ENCODE data around the gene ENHO.
"Not testable (repeated sequence)": the region's sequence is repeated elsewhere in the genome, so short reads cannot be mapped to it uniquely, and the experiment has no call there.

The ENHO gene

DNA sequence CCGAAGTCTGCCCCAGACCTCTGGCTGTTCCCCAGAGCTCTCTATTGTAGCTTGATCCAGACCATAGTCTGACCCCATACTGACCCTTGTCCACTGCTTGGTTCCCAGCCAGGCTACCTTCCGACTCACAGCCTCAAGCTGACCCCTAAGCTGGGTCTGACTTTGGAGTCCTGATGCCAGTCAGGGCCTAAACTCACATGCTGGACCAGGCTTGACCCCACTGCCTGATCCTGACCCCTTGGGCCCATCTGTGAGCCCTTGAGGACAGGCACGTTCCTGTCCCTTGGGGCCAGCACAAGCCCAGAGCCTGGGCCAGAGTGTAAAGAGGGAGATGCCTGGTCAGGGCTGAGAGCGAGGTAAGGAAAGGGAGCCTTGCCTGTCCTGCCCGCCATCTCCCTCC is 32.7 kb upstream of the ENHO start:
- DNase-seq: peak; percentile 28

DNA sequence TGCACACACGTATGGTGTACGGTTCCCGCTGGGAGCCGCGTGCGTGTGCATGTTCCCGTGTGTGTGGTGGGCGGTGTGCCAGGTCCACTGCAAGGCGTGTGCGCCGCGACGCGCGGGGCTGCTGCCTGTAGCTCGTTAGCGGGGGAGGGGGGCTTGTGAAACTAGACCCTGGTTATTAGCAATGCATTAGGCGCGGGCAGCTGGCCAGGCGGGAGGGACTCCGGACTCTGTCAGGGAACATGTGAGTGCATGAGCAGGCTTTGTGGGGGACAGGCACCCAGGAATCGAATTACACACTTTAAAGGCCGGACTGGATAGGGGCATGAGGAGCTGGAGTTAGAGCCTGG is 32.2 kb upstream of the ENHO start:
- peak; percentile 77 for DNase-seq

DNA sequence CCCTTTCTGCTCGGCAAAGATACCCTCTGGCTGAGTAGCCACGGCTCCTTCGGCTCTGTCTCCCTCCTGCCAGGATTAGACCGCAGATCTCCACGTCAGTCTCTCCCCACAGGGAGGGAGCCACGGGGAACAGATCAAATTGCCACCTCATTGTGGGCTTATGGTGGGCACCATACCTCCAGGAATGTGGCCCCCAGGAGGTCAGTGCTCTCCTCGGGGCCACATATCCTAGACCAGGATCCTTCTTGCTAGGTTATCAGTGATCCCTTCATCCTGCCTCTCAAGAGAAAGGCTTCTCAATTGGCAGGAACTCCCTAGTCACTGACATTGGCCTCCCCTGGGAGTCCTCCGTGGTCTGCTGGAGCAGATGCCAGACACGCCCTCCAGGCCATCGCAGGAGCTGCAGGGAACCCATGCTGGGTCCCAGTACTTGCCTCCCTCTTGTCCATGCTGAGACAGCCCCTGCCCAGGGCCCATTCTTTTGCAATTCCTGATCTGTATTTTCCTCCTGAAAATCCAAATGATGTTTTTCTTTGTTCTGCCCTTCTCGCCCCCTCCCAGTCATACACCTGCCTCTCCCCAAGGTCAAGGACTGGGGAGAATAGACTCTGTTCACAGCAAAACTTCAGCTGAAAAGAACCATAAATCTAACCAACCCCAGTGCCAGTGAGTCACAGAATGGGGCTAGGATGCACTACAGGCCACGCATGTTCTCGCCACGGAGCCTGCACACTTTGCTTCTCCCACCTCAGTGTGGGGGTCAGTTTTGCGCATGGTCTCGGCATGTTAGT is 31.6 kb upstream of the ENHO start:
- peak; percentile 41 for DNase-seq

DNA sequence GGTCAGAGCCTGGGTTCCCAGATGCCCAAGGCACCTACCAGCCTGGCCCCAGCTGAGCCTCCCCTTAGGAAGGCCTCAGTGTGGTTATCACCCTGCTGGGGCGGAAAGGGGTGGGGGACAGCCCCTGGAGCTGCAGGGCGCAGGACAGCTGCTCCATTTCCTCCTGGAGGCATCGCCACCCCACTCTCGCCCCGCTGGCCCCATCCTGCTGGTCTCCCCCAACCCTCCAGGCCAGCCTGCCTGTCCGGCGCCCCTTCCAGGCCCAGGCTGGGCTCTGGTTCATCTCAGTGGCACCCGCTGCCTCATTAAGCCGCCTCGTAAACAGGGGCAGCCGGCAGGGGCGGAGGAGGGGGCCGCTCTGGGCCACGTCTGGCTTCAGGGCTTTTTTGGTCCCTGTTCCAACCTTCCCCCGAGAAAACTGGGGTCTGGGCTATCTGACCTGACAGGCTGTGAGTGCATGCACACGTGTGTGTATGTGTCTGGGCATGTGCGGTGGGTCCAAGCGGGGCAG is 30.8 kb upstream of the ENHO start:
- peak; percentile 16 for DNase-seq

DNA sequence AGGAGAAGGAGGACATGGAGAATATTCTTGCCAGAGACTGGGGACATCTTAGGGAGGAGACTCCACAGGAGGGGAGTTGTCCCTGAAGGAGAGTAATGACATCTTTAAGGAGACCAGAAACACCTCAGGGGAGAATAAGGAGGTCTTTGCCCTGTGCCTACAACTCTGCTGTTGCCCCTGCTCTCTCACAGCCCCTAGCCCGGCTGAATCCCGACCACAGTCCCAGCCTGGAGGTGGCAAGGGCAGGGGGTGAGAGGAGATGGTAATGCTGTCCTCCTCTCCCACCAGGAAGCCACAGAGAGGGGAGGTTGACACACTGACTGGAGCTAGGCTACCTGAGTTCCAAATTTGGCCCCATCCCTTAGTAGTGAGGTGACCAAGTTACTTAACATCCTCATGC is 30.2 kb upstream of the ENHO start:
- no peak for DNase-seq

DNA sequence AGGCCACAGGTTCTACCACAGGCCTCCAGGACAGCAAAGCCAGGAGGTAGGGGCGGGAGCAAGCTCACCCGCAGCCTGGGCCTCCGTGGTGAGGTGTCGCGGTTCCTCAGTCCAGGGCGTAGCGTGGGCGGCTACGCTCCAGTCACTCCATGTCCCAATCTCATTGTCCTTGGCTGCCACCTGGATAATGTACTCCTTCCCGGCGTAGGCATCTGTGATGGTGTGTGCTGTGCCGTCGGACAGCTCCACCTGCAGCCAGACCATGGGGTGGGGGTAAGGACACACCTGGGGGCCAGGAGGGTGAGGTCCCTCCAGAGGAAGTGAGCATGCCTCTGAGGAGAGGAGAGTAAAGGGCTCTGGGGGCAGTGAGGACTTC is 29.8 kb upstream of the ENHO start:
- DNase-seq: no peak

DNA sequence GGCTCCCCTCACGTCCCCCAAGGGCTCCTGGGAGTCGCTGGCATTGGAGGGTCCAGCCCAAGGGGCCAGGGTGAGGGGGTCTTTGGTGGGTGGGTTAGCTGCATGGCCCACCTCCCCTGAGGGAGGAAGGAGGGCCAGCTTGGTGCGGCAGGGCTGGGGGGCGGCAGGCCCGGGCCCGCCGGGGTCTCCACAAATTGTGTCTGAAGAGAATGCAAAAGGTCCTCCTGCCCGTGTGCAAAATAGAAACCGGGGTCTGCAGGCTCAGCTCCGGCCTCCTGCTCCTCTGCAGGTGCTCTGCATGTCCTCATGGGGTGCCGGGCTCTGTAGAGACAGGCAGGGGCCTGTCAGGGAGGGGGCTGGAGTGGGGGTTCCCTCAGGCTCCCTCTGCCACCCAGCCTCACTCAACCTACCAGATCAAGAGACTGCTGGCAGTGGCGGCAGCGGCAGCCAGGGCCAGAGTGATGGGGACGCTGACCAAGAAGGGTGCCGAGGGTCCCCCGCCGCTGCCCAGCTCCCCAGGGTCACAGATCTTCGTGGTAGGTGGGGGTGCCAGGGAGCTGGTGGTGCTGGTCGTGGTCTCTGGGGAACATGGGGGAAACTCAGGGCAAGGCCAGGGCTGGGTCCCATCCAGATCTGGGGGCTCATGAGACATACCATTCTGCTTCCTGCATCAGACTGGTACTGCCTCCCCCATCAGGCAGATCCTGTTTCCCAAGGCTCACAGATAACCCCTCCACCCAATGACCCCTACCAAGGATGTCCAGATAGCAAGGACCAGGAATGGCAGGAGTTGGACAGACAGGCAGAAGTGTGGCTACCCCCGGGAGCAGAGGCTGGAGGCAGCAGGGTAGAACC is 29.2 kb upstream of the ENHO start:
- DNase-seq: no peak

DNA sequence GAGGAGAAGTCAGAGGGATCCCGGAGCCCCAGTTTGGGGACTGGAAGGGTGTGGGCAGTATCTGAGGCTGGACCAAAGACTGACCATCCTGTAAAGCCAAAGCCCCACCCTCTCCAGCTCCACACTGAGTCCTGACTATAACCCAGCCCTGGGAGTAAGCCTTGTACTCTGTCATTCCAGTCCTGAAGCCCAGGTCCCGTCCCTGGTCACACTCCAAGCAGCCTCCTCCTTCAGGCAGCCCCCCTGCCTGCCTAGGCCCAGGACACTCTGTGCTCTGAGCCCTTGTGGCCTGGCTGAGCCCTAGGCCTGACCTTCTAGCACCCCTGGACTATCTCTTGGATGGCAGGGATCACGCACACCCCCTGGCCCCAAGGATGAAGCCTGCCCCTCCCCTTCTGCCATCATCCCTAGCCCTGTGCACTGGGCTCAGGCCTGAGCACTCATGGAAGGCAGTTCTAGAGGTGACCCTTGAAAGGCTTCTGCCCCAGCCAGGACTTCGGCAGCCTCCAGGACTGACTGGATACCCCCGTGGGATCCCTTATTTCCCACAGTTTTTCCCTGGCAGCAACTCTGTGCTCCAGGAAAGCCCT is 28.0 kb upstream of the ENHO start:
- peak; percentile 10 for DNase-seq

DNA sequence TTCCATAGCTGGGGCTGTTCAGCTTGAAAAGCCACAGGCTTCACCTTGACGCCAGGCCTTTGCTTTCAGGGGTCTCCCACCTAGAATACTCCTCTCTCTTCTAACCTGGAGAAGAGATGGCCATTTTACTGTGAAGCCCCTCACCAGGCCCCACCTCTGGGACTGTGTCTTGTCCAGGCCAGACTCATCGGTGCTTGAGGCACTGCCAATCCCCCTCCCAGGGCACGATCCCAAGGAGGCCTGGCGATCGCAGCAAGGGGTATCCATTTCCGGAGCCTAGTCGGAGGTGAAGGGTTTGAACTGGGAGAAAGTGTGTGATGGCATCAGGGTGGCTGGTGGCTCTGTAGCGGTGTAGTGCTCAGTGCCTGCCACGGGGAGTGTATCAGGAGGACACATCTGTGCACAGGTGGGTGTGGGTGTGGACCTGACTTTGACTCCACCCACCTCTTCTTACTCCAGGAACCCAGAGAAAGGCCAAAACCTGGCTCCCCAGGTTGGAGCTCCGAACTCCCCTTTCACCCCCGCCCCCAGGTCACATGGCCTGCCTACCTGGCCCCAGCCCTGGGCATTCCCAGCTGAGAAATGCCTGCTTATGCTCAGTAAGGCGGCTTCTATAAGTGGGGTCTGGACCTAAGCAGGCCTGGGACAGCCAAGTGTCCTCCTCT is 27.4 kb upstream of the ENHO start:
- DNase-seq: peak; percentile 13

DNA sequence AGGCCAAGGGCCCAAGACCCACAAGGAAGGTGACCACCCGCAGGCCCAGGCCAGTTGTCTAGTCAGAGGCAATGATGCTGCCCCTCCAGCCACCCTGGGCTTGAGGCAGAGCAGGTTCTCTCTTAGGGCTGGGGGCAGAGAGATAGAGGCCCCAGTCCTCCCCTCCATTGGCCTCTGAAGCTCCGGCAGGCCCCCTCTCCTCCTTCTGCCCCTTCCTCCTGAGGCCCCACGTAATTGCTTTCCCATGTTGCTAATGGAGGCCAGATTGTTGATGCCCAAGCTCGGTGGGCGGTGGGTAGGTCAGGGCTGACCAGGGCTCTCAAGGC is 26.6 kb upstream of the ENHO start:
- DNase-seq: peak; percentile 13

DNA sequence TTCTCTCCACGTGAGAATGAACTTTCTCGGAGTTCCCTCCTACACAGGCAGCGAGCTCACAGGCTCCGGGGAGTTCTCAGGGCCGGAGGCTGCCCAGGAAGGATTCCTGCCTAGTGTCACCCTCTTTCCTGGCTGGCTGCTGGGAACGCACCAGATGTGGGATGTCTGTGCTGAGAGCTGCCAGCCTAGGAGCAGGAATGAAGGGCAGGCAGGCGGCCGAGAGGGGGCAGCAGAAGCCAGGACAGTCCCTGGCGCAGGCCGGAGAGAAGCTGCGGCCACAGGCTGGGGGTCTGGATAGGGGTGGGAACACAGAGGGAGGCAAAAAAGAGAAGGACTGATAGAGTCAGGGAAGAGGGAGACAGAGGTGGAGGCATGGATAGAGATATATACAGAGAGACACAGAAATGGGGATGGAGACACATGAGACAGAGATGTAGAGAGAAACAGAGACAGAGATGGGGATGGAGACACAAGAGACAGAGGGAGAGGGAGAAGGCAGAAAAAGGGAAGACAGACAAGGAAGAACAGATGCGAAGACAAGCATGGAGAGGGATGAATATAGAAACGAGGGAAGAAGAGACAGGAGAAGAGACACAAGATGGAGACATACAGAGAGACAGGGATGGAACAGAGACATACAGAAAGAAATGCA is 25.3 kb upstream of the ENHO start:
- DNase-seq: peak; percentile 84

DNA sequence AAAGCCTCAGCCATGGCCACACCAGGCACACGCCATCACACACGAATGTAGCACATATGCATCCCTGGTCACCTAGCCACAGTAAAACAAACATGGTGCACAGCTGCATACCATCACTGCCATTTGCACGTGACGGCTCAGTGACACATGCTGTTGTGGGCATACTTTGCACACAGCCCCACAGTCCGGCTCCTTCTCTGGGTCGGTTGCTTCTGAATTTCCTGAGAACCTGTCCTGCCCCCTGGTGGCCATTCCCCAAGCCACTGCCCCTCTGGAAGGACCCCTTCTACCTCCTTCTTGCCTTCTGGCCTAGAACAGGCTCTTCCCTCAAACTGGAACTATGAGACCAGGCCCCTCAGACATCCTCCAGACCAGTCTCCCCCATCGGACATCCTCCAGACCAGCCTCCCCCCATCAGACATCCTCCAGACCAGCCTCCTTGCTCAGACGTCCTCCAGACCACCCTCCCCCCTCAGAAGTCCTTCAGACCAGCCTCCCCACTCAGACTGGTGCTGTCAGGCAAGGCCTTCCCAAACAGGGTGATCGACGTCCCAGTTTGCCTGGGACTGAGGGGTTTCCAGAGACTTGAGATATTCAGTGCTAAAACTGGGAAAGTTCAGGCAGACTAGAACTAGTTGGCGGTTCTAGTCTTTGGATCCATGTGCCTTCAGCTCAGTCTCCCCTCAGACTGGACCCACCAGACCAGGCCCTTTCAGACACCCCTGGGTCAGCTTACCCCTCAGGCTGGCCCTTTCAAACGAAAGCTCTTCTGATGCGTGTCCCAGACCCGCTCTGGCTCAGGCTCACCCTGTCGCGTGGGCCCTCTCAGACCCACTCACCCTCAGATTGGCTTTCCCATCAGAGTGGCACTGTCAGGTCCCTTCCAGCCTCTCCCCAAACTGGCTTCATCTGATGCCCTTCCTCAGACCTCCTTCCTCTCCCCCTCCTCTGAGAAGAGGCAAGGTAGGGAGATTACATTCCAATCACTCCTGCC is 24.3 kb upstream of the ENHO start:
- peak; percentile 80 for DNase-seq

DNA sequence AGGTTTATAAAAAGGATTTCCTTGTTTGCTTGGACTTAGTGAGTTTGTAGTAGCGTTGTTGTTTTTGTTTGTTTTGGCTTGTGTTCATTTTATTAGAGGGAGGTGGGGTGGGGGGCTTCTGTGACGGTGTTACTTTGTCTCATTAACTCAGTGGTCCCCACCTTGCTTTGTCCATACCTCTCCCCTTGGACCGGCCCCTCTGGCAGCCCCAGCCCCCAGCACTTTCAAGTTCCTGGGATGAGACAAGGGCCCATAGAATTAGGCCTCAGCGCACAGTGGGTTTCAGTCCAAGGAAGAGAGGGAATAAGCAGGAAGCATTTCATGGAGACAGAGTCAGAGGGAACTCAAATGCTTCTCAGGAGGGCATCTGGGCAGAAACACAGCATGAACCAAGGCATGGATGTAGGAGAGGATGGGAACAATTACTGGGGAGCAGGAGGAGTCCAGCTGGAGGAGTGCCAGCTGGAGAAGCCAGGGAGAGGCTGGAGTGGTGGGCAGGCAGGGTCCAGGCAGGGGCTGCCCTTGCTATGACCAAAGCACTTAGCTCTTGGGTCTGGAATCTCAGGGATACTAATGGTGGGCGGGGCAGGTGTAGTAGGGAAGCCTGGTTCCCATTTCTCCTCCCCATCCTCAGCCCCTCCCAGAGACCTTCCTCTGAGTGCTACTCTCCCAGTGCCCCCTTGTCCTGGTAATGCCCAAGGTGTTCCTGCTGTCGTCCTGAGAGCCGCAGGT is 23.5 kb upstream of the ENHO start:
- peak; percentile 23 for DNase-seq

DNA sequence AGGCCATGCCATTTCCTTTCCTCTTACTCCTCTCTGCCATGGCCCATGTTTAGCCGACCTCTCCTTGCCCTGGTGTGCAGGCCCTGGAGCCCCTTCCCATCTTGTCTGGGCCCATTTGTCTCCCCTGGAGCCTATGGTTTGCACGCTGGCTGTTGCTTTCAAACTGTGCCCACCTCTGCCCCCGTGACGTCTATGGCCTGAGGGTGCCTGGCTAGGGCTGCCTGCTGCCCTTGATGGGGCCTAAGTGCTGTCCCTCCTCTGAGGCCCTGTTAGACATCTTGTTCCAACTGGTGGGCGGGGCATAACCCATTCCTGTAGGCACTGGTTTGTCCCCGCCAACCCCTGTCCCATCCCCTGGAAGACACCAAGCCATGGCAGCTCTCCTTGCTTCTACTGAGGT is 22.7 kb upstream of the ENHO start:
- DNase-seq: peak; percentile 10

DNA sequence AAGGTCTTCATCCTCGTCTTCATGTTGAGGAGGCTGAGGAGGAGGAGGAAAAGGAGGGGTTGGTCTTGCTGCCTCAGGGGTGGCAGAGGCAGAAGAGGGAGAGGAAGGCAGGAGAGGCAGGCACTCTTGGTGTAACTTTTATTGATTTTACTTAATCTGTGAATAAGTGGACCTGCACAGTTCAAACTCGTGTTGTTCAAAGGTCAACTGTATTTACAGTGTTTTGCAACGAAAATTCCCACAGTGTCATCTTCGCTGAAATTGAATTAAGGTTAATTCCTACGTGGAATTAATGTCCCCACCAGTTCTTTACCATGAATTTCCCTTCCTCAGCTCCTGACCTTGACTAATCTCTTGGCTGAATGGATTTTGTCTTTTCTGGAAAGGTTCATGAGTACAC is 21.2 kb upstream of the ENHO start:
- peak; percentile 1 for DNase-seq

DNA sequence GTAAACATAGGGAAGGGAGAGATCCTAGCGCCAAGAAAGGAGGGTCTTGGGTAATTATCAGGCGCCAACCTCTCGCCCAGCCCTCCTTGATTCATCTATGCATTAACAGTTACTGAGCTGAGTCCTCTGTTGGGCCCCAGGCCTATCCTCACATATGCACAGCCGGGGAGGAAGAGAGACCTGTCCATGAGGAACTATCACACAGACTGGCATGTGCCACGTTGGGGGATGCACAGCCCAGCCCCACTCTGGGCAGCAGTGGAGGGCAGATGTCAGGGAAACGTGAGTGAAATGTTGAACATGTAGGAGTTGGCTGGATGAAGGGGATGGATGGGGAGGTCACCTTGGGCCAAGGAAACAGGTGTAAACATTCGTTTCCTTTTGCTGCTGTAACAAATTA is 18.8 kb upstream of the ENHO start:
- DNase-seq: peak; percentile 4

DNA sequence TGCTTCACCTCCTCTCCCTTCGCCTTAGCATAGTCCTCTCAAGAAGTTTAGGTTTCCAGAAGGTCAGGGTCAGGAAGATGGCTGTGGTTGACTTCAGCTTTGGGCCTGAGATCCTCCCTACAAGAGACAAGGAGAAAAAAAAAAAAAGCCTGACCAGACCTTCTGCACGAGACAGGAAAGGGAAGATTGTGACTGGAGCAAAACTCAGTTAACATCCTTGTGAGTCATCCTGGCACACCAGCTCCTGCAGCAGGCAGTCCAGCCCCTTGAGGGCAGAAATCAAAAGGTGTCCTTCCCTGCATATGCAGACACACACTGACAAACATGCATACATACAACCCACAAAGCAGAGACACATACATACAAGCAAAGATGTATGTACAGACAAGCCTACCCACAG is 18.0 kb upstream of the ENHO start:
- no peak for DNase-seq

DNA sequence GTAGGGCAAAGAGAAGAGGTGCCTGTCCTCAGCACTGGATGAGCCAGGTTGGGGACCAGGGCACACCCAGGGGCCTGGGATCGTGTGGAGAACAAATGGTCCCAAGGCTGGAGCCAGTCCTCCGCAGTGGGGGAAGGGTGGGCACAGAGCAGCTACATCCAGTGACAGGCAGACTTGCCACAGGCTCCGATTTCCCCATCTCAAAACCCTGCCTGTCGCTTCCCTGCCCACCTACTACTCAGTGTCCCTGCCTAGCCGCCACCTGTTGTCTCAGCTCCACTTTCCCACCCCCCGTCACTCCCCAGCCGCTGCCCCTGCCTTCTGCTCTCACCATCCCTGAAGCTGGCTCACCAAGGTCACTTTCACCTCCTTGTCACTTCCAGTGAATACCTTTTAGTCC is 13.9 kb upstream of the ENHO start:
- no peak for DNase-seq

DNA sequence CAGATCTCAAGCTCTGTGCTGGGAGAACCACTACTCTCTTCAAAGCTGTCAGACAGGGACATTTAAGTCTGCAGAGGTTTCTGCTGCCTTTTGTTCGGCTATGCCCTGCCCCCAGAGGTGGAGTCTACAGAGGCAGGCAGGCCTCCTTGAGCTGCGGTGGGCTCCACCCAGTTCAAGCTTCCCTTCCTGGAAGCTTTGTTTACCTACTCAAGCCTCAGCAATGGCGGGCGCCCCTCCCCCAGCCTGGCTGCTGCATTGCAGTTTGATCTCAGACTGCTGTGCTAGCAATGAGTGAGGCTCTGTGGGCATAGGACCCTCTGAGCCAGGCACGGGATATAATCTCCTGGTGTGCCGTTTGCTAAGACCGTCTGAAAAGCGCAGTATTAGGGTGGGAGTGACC is 9.3 kb upstream of the ENHO start:
- DNase-seq: not testable (repeated sequence)

DNA sequence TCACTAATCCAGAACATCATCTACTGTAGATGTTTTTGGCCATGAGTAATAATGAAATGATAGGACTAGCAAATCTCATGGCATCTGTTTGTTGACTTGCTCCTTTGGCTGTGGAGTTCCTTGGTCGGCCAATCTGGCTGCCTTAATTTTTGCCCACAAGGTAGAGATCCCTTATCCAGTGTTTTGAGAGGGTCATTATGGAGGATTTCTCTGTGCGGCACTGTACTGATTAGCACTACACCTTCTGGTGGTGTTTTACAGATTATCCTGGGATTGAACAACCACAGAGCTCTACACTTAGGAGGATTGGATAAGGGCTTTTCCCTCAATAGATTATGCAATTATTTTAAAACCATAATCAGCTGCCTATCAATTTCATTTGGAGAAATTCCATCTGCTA is 3.2 kb upstream of the ENHO start:
- no peak for DNase-seq

DNA sequence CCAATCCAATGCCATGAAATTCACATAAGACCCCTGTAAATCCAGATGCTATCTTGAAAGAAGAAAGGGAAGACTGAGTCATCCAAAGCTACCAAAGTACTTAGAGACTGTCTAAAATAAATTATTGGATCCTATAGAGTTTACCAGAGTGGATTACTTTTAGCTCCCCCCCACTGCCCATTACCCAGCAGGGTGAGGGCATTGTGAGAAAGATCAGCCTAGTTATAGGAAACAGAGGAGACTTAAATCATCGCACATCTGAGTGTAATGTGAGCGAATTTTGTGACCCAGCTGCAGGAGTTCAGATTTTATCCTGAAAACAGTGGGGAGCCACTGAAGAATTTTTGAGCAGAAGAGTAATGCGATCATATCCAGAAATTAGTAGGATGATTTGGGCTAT is 1.6 kb upstream of the ENHO start:
- DNase-seq: no peak

Measured in femur (tissue), 1 donor.